Sigmoid colon (tissue), 3 donors: Measurements from ENCODE around the gene ETDC.

Experiments used
- CTCF ChIP-seq, 4 experiments: fragments of 450-650 bp in 3 of 4; fragments of 200-600 bp in 1 of 4; IDR thresholded peaks; one replicate each; pipeline ENCODE4 v1.5.1; 2016 to 2019; ENCODE audit warnings: antibody characterized with exemption in 4 of 4, mild to moderate bottlenecking in 3 of 4, moderate library complexity in 2 of 4
- POLR2A ChIP-seq, 2 donors: fragments of 450-650 bp; IDR thresholded peaks; one replicate each; pipeline ENCODE4 v1.6.1; 2016; ENCODE audit warnings: antibody characterized with exemption in 2 of 2, mild to moderate bottlenecking in 2 of 2, moderate library complexity in 2 of 2

- no peak for TF ChIP-seq CTCF (IDR thresholded peaks at IDR 0.05)
- no peak for TF ChIP-seq POLR2A (IDR thresholded peaks at IDR 0.05)
Observed at GRCh38 chrX:135304741-135305140, 4.5 kb upstream of the ETDC start.
